A549 (cell line): Measurements from ENCODE around the gene FANCM. TPM values are rescaled to one million over a fixed set of nuclear protein-coding genes. Genes with fewer than 3 reads are reported as not detected.

Experiments
- ATAC-seq, 2 experiments: fragments of 200-7000 bp in 1 of 2; fragments of >200 bp in 1 of 2; cut with Nextera tagmentation in 1 of 2; cut with Tn5 transposase in 1 of 2; 3 replicates each; pipeline versions ENCODE4 v1.8.0 to v1.9.1; 2018 to 2020; ENCODE audit warnings: mild to moderate bottlenecking in 1 of 2, moderate library complexity in 1 of 2
- CTCF ChIA-PET: fragments of 300-600 bp; sonication (Branson Sonifier 250); formaldehyde crosslinking; extraction: SDS; loops from one replicate; lab custom pipeline; 2021; ENCODE audit warnings: antibody characterized with exemption, inconsistent platforms; lab: Yijun Ruan, JAX
- POLR2A ChIA-PET: fragments of 350-600 bp; formaldehyde crosslinking; extraction: SDS; loops from one replicate; lab custom pipeline; 2021; ENCODE audit warnings: antibody characterized with exemption, inconsistent platforms; lab: Yijun Ruan, JAX
- DNase-seq, 2 experiments: peaks; one replicate each; pipeline versions ENCODE4 v3.0.0 to v3.0.0-alpha.2; 2011 to 2016; ENCODE audit warnings: low read depth in 1 of 2, low spot score in 1 of 2
- FAIRE-seq: peaks from 2 replicates; lab custom pipeline; 2011; peaks lifted over from hg19 to GRCh38; lab: Jason Lieb, UNC
- H3K27ac ChIP-seq, 2 experiments: fragments of >200 bp; sonication (Bioruptor Twin); formaldehyde crosslinking; 3 replicates each; pipeline ENCODE4 v1.5.1; 2016 to 2017
- H3K4me1 ChIP-seq: fragments of >200 bp; sonication (Bioruptor Twin); formaldehyde crosslinking; 3 replicates; pipeline ENCODE4 v1.6.1; 2016
- H3K4me2 ChIP-seq: fragments of >200 bp; sonication (Bioruptor Twin); formaldehyde crosslinking; 3 replicates; pipeline ENCODE4 v1.6.1; 2016
- H3K4me3 ChIP-seq: fragments of >200 bp; sonication (Bioruptor Twin); formaldehyde crosslinking; 3 replicates; pipeline ENCODE4 v1.5.1; 2016
- H3K9me3 ChIP-seq: fragments of >200 bp; sonication (Bioruptor Twin); formaldehyde crosslinking; 3 replicates; pipeline ENCODE4 v1.6.1; 2016
- CBX2 ChIP-seq: fragments of 200-600 bp; sonication (generic); IDR thresholded peaks from 2 replicates; pipeline ENCODE4 v1.6.1; 2016; ENCODE audit warnings: low read depth, mild to moderate bottlenecking, borderline replicate concordance
- CBX8 ChIP-seq: fragments of 200-600 bp; sonication (generic); IDR thresholded peaks from 2 replicates; pipeline ENCODE4 v1.6.1; 2016
- CHD4 ChIP-seq: fragments of 200-600 bp; sonication (generic); IDR thresholded peaks from 2 replicates; pipeline ENCODE4 v1.6.1; 2016; ENCODE audit warnings: antibody characterized with exemption, mild to moderate bottlenecking, borderline replicate concordance
- EHF ChIP-seq: fragments of 250-450 bp; sonication (Bioruptor Pico); IDR thresholded peaks from 2 replicates; pipeline ENCODE4 v1.5.0; 2020; ENCODE audit warnings: mild to moderate bottlenecking
- EHMT2 ChIP-seq: fragments of 200-600 bp; sonication (generic); IDR thresholded peaks from 2 replicates; pipeline ENCODE4 v1.6.1; 2016; ENCODE audit warnings: antibody characterized with exemption, low read depth, mild to moderate bottlenecking, moderate library complexity
- EP300 ChIP-seq, 2 experiments: fragments of >200 bp; sonication (Bioruptor Twin); formaldehyde crosslinking; IDR thresholded peaks; 2 replicates in 1 of 2; 3 replicates in 1 of 2; pipeline ENCODE4 v1.6.1; 2016 to 2017
- ESRRA ChIP-seq: fragments of 150-350 bp; IDR thresholded peaks from 2 replicates; pipeline ENCODE4 v1.6.1; 2014; ENCODE audit warnings: mild to moderate bottlenecking, low read length, borderline replicate concordance
- FOSL2 ChIP-seq, 2 experiments: fragments of 450-650 bp in 1 of 2; fragments of >200 bp in 1 of 2; sonication (Bioruptor Twin) in 1 of 2; formaldehyde crosslinking; IDR thresholded peaks; 2 replicates each; pipeline versions ENCODE4 v1.5.0 to v1.6.1; 2016 to 2020; ENCODE audit warnings: mild to moderate bottlenecking in 1 of 2, moderate library complexity in 1 of 2
- FOXS1 ChIP-seq: fragments of 250-450 bp; sonication (Bioruptor Pico); IDR thresholded peaks from 2 replicates; pipeline ENCODE4 v1.5.0; 2020; ENCODE audit warnings: mild to moderate bottlenecking, moderate library complexity
- GATA3 ChIP-seq: IDR thresholded peaks from 2 replicates; pipeline ENCODE4 v1.6.1; 2012; ENCODE audit warnings: borderline replicate concordance
- HMGXB4 ChIP-seq: fragments of 250-450 bp; sonication (Bioruptor Pico); IDR thresholded peaks from 2 replicates; pipeline ENCODE4 v1.5.0; 2021; ENCODE audit warnings: mild to moderate bottlenecking, moderate library complexity, borderline replicate concordance
- HOXA7 ChIP-seq: fragments of 250-450 bp; sonication (Bioruptor Pico); IDR thresholded peaks from 2 replicates; pipeline ENCODE4 v1.5.0; 2020; ENCODE audit warnings: mild to moderate bottlenecking, moderate library complexity
- JUN ChIP-seq, 2 experiments: fragments of >200 bp; sonication (Bioruptor Twin); formaldehyde crosslinking; IDR thresholded peaks; 2 replicates in 1 of 2; 3 replicates in 1 of 2; pipeline ENCODE4 v1.6.1; 2016 to 2017
- KDM1A ChIP-seq: fragments of 200-600 bp; sonication (generic); IDR thresholded peaks from 2 replicates; pipeline ENCODE4 v1.6.1; 2016; ENCODE audit warnings: low read depth, mild to moderate bottlenecking
- KDM5A ChIP-seq: fragments of 200-600 bp; sonication (generic); IDR thresholded peaks from 2 replicates; pipeline ENCODE4 v1.6.1; 2016; ENCODE audit warnings: antibody characterized with exemption, mild to moderate bottlenecking
- MAFK ChIP-seq: fragments of 450-650 bp; IDR thresholded peaks from 2 replicates; pipeline ENCODE4 v1.6.1; 2014; ENCODE audit not compliant: partially characterized antibody
- MYC ChIP-seq: IDR thresholded peaks from 2 replicates; pipeline ENCODE4 v1.6.1; 2012; ENCODE audit warnings: mild to moderate bottlenecking, inconsistent platforms, low read length, improper control_type of control experiment, borderline replicate concordance
- NR3C1 ChIP-seq: fragments of >200 bp; sonication (Bioruptor Twin); formaldehyde crosslinking; IDR thresholded peaks from 3 replicates; pipeline ENCODE4 v1.6.1; 2017
- PHF8 ChIP-seq: fragments of 200-600 bp; sonication (generic); IDR thresholded peaks from 2 replicates; pipeline ENCODE4 v1.6.1; 2016; ENCODE audit warnings: low read depth, mild to moderate bottlenecking, antibody characterized with exemption, moderate library complexity, borderline replicate concordance
- POLR2AphosphoS2 ChIP-seq: conservative IDR thresholded peaks from 2 replicates; pipeline ENCODE4 v1.6.1; 2012; ENCODE audit warnings: low read length, improper control_type of control experiment, inconsistent platforms
- RAD21 ChIP-seq, 2 experiments: fragments of >200 bp in 1 of 2; sonication (Bioruptor Twin) in 1 of 2; formaldehyde crosslinking in 1 of 2; IDR thresholded peaks in 1 of 2; conservative IDR thresholded peaks in 1 of 2; 2 replicates in 1 of 2; 3 replicates in 1 of 2; pipeline ENCODE4 v1.6.1; 2012 to 2018; ENCODE audit warnings: inconsistent platforms in 1 of 2
- RARB ChIP-seq: fragments of 250-450 bp; sonication (Bioruptor Pico); IDR thresholded peaks from 2 replicates; pipeline ENCODE4 v1.8.0; 2021; ENCODE audit warnings: mild to moderate bottlenecking, moderate library complexity
- SMC3 ChIP-seq: fragments of >200 bp; sonication (Bioruptor Twin); formaldehyde crosslinking; IDR thresholded peaks from 3 replicates; pipeline ENCODE4 v1.6.1; 2018; ENCODE audit warnings: inconsistent platforms
- SREBF2 ChIP-seq: fragments of 450-650 bp; IDR thresholded peaks from 2 replicates; pipeline ENCODE4 v1.6.1; 2014; ENCODE audit warnings: mild to moderate bottlenecking, moderate library complexity
- ZFP36 ChIP-seq: fragments of 450-650 bp; IDR thresholded peaks from 2 replicates; pipeline ENCODE4 v1.6.1; 2014; ENCODE audit warnings: borderline replicate concordance; ENCODE audit not compliant: partially characterized antibody
- WGBS: methylation state at CpG from one replicate; pipeline ENCODE4 v1.1.6; 2017; ENCODE audit errors: missing lambda C conversion rate; 5-methylcytosine and 5-hydroxymethylcytosine counted together
- polyA plus RNA-seq, 4 experiments: library from polyadenylated mRNA; depleted of rRNA in 3 of 4; stranded (reverse); fragments of >200 nt; fragmentation: RNase III in 1 of 4; extraction: RNeasy Plus Mini Kit Qiagen cat#74134 plus additional on column Dnase treatment in 1 of 4; gene quantifications; 2 replicates in 3 of 4; 3 replicates in 1 of 4; pipeline ENCODE4 v1.2.3, GENCODE V29; 2011 to 2017
- TF ChIP-seq, protein P1 (sequence below): fragments of >200 bp; sonication (Bioruptor Twin); formaldehyde crosslinking; IDR thresholded peaks from 2 replicates; pipeline ENCODE4 v1.6.1; 2016
- TF ChIP-seq, protein P2 (sequence below): fragments of 150-350 bp; IDR thresholded peaks from 2 replicates; pipeline ENCODE4 v1.6.1; 2014; ENCODE audit warnings: low read depth, mild to moderate bottlenecking, low read length
- TF ChIP-seq, protein P3 (sequence below): IDR thresholded peaks from 2 replicates; pipeline ENCODE4 v1.6.1; 2012
- TF ChIP-seq, protein P4 (sequence below): IDR thresholded peaks from 2 replicates; pipeline ENCODE4 v1.6.1; 2012

FANCM gene
- polyA plus RNA-seq, 2 of the 4 experiments (the other 2 are of a cell fraction) = 7.0 to 8.8 TPM

GRCh38 chr14:45156067-45156466, 20.3 kb downstream of the FANCM start (continued):
- TF ChIP-seq, protein P1, sequence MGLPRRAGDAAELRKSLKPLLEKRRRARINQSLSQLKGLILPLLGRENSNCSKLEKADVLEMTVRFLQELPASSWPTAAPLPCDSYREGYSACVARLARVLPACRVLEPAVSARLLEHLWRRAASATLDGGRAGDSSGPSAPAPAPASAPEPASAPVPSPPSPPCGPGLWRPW = no peak
- TF ChIP-seq CHD4 = no peak

DNA sequence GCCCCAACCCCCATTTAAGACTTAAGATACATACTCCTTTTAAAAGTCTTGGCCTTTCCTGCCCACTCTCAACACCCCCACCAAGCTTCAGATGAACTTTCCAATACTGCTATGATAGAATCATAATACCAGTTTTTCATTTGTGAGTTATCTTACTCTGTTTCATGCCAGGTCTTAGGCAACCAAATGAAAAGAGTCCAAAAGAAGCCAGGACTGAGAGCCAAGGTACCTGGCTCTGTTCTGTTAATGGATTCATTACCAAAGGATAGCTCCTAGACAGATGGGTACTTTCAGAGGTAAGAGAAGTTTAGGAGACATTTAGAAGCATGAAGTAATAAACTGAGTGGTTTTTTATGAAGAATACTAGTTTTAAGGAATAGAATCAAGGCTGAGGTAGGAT, 34.2 kb downstream of the FANCM start:
- ATAC-seq (no peak), FAIRE-seq (no peak)
- Histone ChIP-seq H3K9me3 (no peaks in the 10 kb centered on the region), H3K4me3 (no peak overlapping the region), H3K4me2 (no peak overlapping the region)
- ChIA-PET CTCF (interaction anchor here (1.1 to 1.3 kb wide), 2 partner anchors 11 to 12 kb away, joined by 3 to 7 read pairs; no protein-coding TSS in a partner anchor), POLR2A (no interaction called here)
- TF ChIP-seq HMGXB4 (CRISPR knock-in tag) (no peak), KDM1A (no peak), NR3C1 (no peak), EHF (CRISPR knock-in tag) (no peak), FOSL2 (IDR thresholded peaks at IDR 0.05) (no peak), FOSL2 (CRISPR knock-in tag; IDR thresholded peaks at IDR 0.05) (no peak), ZFP36 (no peak), GATA3 (no peak), MYC (no peak), SMC3 (no peak), PHF8 (no peak), JUN (IDR thresholded peaks at IDR 0.05) (no peak), FOXS1 (no peak), RAD21 (conservative IDR thresholded peaks at IDR 0.05 in 1 of 2, IDR thresholded peaks at IDR 0.05 in 1 of 2) (no peak)
- TF ChIP-seq, protein P2, sequence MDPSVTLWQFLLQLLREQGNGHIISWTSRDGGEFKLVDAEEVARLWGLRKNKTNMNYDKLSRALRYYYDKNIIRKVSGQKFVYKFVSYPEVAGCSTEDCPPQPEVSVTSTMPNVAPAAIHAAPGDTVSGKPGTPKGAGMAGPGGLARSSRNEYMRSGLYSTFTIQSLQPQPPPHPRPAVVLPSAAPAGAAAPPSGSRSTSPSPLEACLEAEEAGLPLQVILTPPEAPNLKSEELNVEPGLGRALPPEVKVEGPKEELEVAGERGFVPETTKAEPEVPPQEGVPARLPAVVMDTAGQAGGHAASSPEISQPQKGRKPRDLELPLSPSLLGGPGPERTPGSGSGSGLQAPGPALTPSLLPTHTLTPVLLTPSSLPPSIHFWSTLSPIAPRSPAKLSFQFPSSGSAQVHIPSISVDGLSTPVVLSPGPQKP = no peak
- TF ChIP-seq, protein P1 = no peak
- TF ChIP-seq, all 56 proteins: peak for 0
- DNase-seq = no peak
- Histone ChIP-seq H3K4me1 (no peaks in the 10 kb centered on the region), H3K27ac (no peak overlapping the region)

- Histone ChIP-seq H3K4me2 (no peak overlapping the region), H3K4me1 (peaks cover 3% of the 10 kb centered on the region; the same call in 1 of the 3 replicates), H3K27ac (no peak overlapping the region), H3K9me3 (no peaks in the 10 kb centered on the region), H3K4me3 (no peak overlapping the region)
- POLR2A ChIA-PET = no interaction called here
- FAIRE-seq (no peak), ATAC-seq (no peak), DNase-seq (no peak)
- WGBS = 92% methylated on average over 5 of the region's 5 CpGs
- CTCF ChIA-PET = no interaction called here
- TF ChIP-seq, protein P3, sequence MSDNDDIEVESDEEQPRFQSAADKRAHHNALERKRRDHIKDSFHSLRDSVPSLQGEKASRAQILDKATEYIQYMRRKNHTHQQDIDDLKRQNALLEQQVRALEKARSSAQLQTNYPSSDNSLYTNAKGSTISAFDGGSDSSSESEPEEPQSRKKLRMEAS = no peak
- TF ChIP-seq EP300 (IDR thresholded peaks at IDR 0.05) (no peak), ESRRA (no peak), SREBF2 (no peak), HMGXB4 (CRISPR knock-in tag) (no peak), CBX2 (no peak), CBX8 (no peak), EHMT2 (no peak), CHD4 (no peak), KDM5A (no peak), MAFK (no peak), RARB (CRISPR knock-in tag) (no peak), POLR2AphosphoS2 (no peak), HOXA7 (CRISPR knock-in tag) (no peak)
- TF ChIP-seq, protein P4, sequence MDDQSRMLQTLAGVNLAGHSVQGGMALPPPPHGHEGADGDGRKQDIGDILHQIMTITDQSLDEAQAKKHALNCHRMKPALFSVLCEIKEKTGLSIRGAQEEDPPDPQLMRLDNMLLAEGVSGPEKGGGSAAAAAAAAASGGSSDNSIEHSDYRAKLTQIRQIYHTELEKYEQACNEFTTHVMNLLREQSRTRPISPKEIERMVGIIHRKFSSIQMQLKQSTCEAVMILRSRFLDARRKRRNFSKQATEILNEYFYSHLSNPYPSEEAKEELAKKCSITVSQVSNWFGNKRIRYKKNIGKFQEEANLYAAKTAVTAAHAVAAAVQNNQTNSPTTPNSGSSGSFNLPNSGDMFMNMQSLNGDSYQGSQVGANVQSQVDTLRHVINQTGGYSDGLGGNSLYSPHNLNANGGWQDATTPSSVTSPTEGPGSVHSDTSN = no peak
- TF ChIP-seq, protein P2 = no peak
Measured at GRCh38 chr14:45177076-45177475, 41.3 kb downstream of the FANCM start.
